ENCODE data around the gene KCNJ14.

Gene KCNJ14

GRCh38 chr19:48501494-48502349, 46.3 kb downstream of the KCNJ14 start:
- FAIRE-seq (peak; percentile 54), DNase-seq (ENCODE audit: insufficient read length, low spot score) (no peak)

DNA sequence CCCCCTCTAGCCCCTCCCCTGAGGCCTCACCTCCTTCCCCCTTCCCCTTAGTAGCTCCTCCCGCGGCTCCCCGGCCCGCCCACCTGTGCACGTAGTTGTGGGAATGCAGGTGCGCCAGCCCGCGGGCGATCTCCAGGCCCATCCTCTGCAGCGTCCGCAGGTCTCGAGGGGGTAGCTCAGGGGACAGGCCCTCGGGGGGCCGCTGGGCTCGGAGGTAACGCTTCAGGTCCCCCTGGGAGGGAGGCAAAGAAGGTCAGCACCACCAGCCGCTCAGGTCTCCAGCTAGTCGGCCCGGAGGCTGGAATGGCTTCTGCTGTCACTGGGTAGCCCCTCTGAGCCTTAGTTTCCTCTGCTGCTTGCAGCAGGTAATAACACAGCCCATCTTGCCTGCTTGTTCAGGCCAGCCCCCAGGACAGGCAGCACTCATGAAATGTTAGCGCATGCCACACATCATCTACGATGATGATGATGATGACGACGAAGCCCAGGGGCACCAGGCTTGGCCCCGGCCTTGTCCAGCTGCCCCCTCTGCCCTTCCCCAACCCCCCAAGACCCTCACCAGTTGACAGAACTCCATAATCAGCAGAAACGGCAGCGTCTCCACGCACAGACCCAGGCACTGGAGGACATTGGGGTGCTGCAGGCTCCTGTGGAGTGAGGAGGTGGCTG, 47.1 kb downstream of the KCNJ14 start:
- FAIRE-seq (peak; percentile 52), DNase-seq (ENCODE audit: insufficient read length, low spot score) (no peak)

- FAIRE-seq, result no peak
- no peak for DNase-seq (ENCODE audit: insufficient read length, low spot score)
These were observed 50.9 kb downstream of the KCNJ14 start for GRCh38 chr19:48506138-48506733.

GRCh38 chr19:48507911-48508439, 52.6 kb downstream of the KCNJ14 start:
- FAIRE-seq (no peak), DNase-seq (ENCODE audit: insufficient read length, low spot score) (no peak)

DNA sequence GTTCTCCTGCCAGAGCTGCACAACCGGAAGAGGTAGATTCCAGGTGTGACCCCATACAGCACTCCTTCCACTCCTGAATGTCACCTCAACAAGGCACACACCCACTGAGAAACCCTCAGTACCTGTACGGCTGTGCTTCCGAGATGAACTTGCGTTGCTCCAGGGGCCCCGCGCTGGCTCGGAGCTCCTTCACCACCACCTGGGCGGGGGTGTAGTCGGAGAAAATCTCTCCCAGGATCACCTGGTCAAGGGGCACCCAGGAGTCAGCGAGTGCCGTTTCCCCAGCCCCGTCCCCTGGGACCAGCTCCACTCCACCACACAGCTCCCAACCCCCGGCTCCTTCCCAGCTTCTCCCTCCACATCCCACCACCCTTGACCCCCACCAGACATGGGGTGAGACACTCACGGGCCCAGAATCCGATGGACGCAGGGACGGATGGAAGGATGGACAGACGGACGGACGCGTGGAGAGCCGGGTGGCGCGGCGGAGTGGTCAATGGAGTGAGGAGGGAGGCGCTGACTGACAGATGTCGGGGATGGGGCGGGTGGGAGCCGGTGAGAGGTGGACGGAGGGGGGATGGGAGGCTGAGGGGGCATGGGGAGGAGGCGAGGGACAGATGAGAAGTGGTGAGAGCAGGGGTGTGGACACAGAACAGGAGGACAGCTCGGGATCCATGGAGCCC, 53.5 kb downstream of the KCNJ14 start:
- FAIRE-seq, result no peak
- no peak for DNase-seq (ENCODE audit: insufficient read length, low spot score)

GRCh38 chr19:48509467-48510194, 54.3 kb downstream of the KCNJ14 start:
- DNase-seq (ENCODE audit: insufficient read length, low spot score) (no peak), FAIRE-seq (no peak)

DNA sequence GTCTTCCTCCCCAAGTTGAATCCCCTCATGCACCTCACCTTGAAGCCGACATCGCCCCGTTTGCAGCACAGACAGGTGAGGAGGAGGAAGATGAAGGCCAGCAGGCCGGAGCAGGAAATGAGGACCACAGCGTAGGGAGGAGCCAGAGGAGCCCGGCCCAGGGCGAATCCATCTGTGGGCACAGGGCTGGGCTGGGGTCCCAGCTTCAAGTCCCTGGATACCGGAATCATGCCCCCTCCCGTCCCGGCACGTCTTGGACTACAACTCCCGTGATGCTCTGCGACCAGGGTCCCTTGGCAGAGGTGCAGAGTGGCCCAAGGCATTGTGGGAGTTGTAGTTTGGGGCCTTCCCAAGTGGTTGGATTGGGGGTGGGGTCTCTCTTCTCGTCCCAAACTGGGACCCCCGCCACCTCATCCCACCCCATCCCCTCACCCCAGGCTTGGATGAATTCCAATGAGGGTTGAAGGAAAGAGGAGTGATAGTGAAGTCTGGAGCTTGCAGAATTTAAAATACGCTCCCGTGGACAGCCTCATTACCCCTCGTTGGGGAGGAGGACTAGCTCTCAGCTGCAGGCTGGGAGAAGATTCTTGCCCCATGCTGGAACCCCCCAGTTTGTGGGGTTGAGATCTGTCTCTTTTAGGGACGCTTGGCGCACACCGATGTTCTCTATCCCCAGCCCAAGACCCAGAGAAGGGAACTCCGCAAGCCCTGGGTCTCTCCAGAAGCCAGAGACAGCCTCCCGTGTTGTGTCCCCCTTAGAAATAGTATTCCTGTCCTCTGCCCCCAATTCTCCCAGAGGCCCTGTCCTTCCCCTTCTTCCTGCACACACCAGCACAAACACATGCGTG, 55.3 kb downstream of the KCNJ14 start:
- FAIRE-seq (peak; percentile 72), DNase-seq (ENCODE audit: insufficient read length, low spot score) (no peak)

DNA sequence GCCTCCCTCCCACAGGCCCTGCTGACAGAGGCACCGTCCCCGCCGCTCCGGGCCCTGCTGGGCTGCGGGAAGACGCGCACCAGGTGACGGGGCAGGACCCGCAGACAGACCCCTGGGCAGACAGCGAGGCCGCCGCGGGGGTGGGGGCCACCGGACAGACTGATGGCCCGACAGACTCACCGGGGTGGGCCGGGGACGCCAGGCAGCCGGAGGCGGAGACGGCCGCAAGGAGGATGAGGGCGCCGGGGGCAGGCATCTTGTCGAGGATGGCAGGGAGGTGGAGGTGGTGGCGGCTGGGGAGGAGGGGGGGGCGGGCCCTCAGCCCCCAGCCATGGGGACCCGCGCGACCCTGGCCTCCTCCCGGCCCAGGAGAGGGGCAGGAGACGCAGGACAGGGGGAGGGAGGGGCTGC, 56.0 kb downstream of the KCNJ14 start:
- FAIRE-seq (no peak), DNase-seq (ENCODE audit: insufficient read length, low spot score) (no peak)

DNA sequence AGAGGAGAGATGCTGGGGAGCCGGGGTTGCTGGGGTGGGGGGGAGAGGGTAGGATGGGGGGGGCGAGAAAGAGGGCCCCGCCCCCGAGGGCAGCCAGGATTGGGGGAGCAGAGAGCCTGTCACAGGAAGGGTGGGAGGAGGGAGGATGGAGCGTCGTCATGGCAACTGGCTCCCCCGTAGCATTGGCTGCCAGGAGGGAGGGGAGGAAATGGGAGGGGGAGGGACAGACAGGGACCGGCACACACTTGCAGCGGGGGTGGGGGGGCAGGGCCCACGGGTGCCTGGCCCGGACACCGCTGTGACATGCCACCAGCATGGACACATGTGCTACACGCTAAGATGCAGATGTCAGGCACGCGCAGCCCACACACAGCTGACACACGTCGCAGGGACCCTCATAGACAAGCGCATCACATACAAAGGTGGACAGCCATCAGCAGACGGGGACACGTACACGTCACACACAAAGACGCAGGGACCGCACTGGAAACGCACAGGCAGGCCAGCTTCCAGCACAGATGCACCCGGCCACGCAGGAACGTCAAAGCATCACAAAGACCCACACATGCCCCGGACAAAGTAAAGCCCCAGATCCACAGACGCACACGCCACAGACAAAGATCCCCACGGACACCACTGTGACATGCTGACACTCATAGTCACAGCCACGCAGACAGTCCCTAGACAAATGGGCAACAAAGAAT, 56.6 kb downstream of the KCNJ14 start, which contains the start of gene LMTK3:
Gene LMTK3, minus strand, starts transcription at position 36 of the 704 bp plus-strand sequence. CDS start 259 bp downstream, outside the sequence.
- FAIRE-seq (peak; percentile 66), DNase-seq (ENCODE audit: insufficient read length, low spot score) (no peak)

GRCh38 chr19:48512504-48513288, 57.3 kb downstream of the KCNJ14 start:
- no peak for DNase-seq (ENCODE audit: insufficient read length, low spot score)
- peak; percentile 79 for FAIRE-seq

- DNase-seq (ENCODE audit: insufficient read length, low spot score) (peak; percentile 90), FAIRE-seq (no peak)
These were observed 58.1 kb downstream of the KCNJ14 start for GRCh38 chr19:48513289-48514122.

DNA sequence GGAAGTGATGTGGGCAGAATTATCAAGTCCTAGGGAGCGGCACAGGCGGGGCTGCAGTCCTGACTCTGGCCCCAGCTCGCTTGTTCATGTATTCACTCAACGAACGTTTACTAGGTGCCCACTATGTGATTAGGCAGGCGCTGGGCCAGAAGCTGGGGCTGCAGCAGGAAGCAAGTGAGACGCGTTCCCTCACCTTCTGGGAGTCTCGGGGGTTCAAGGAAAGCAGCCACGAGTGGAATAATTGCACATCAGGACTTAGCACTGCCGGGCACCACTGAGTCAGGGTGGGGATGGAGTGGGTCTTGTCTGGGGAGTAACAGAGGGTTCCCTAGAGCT, 58.7 kb downstream of the KCNJ14 start:
- no peak for DNase-seq (ENCODE audit: insufficient read length, low spot score)
- no peak for FAIRE-seq

- DNase-seq (ENCODE audit: insufficient read length, low spot score) (no peak), FAIRE-seq (no peak)
These were observed 61.2 kb downstream of the KCNJ14 start for GRCh38 chr19:48516536-48516935.
